Measurements from ENCODE around the gene ATG9B.

The ATG9B gene

GRCh38 chr7:150978126-150978789, 46.0 kb downstream of the ATG9B start, which contains the start of gene KCNH2:
KCNH2 (minus strand) TSS chr7:150978321; CDS start chr7:150977913, 408 bp downstream.
- DNase-seq (ENCODE audit: low spot score): no peak

GRCh38 chr7:150977382-150978125, 46.7 kb downstream of the ATG9B start:
- no peak for DNase-seq (ENCODE audit: low spot score)

GRCh38 chr7:150976529-150977381, 47.5 kb downstream of the ATG9B start:
- DNase-seq (ENCODE audit: low spot score): no peak

- DNase-seq (ENCODE audit: low spot score): no peak
Observed at GRCh38 chr7:150975536-150976319, 48.6 kb downstream of the ATG9B start.

GRCh38 chr7:150974468-150975391, 49.6 kb downstream of the ATG9B start:
- DNase-seq (ENCODE audit: low spot score): no peak

- DNase-seq (ENCODE audit: low spot score): no peak
Observed at GRCh38 chr7:150973571-150974451, 50.5 kb downstream of the ATG9B start.

GRCh38 chr7:150972741-150973140, 51.6 kb downstream of the ATG9B start:
- DNase-seq (ENCODE audit: low spot score): no peak

GRCh38 chr7:150972023-150972468, 52.2 kb downstream of the ATG9B start:
- no peak for DNase-seq (ENCODE audit: low spot score)

GRCh38 chr7:150971242-150972022, 52.9 kb downstream of the ATG9B start:
- no peak for DNase-seq (ENCODE audit: low spot score)

- no peak for DNase-seq (ENCODE audit: low spot score)
Observed at GRCh38 chr7:150970424-150970823, 53.9 kb downstream of the ATG9B start.

GRCh38 chr7:150969475-150969874, 54.8 kb downstream of the ATG9B start:
- no peak for DNase-seq (ENCODE audit: low spot score)

- peak; percentile 27 for DNase-seq (ENCODE audit: low spot score)
Observed at GRCh38 chr7:150968734-150969372, 55.4 kb downstream of the ATG9B start.

- no peak for DNase-seq (ENCODE audit: low spot score)
Observed at GRCh38 chr7:150968056-150968733, 56.1 kb downstream of the ATG9B start.

GRCh38 chr7:150967349-150967748, 56.9 kb downstream of the ATG9B start:
- no peak for DNase-seq (ENCODE audit: low spot score)

- DNase-seq (ENCODE audit: low spot score): no peak
Observed at GRCh38 chr7:150966002-150966401, 58.3 kb downstream of the ATG9B start.

- DNase-seq (ENCODE audit: low spot score): no peak
Observed at GRCh38 chr7:150965273-150965830, 58.9 kb downstream of the ATG9B start.

Measured in AG08395 (cell line).